Ectodermal cell (in vitro differentiated cells): ENCODE measurements around the gene BTG2.

Source experiments
- H3K27ac ChIP-seq: 2 replicates; pipeline ENCODE4 v1.7.0; 2013; ENCODE audit warnings: mild to moderate bottlenecking, low read depth, low read length; ENCODE audit not compliant: insufficient read depth, poor library complexity, severe bottlenecking
- H3K27me3 ChIP-seq: 2 replicates; pipeline ENCODE4 v1.7.0; 2013; ENCODE audit warnings: mild to moderate bottlenecking, low read length; ENCODE audit not compliant: insufficient read depth, control insufficient read depth, poor library complexity, severe bottlenecking
- H3K36me3 ChIP-seq: one replicate; pipeline ENCODE4 v1.7.0; 2013; ENCODE audit warnings: low read length; ENCODE audit not compliant: control insufficient read depth, insufficient read depth
- H3K4me1 ChIP-seq: one replicate; pipeline ENCODE4 v1.7.0; 2013; ENCODE audit warnings: low read length; ENCODE audit not compliant: control insufficient read depth, insufficient read depth
- H3K4me3 ChIP-seq: 2 replicates; pipeline ENCODE4 v1.7.0; 2013; ENCODE audit warnings: low read depth, low read length, control low read depth; ENCODE audit not compliant: insufficient read depth
- H3K9me3 ChIP-seq: 2 replicates; pipeline ENCODE4 v1.7.0; 2013; ENCODE audit warnings: mild to moderate bottlenecking, low read length, moderate library complexity; ENCODE audit not compliant: control insufficient read depth
- WGBS, 2 experiments: methylation state at CpG; one replicate each; pipeline ENCODE4 v1.1.7; 2013; ENCODE audit warnings: missing lambda C conversion rate in 2 of 2; 5-methylcytosine and 5-hydroxymethylcytosine counted together

The BTG2 gene

GRCh38 chr1:203317429-203318228 is 12.3 kb downstream of the BTG2 start:
- Histone ChIP-seq H3K9me3 (no peaks in the 10 kb centered on the region), H3K4me3 (no peak overlapping the region), H3K4me1 (peaks cover 16% of the 10 kb centered on the region), H3K27me3 (peaks cover 9% of the 10 kb centered on the region), H3K36me3 (no peaks in the 10 kb centered on the region), H3K27ac (no peak overlapping the region)
- 75 to 78% methylated on average over 6 to 7 of the region's 7 CpGs for WGBS, 2 experiments

- Histone ChIP-seq H3K36me3 (no peaks in the 10 kb centered on the region), H3K27me3 (peaks cover 9% of the 10 kb centered on the region), H3K4me3 (no peak overlapping the region), H3K9me3 (no peaks in the 10 kb centered on the region), H3K27ac (no peak overlapping the region), H3K4me1 (peaks cover 22% of the 10 kb centered on the region)
- 92% methylated on average over 1 of the region's 1 CpG for WGBS, 2 experiments
These were observed 12.9 kb downstream of the BTG2 start for GRCh38 chr1:203318229-203318517.

GRCh38 chr1:203320591-203321272 is 15.4 kb downstream of the BTG2 start:
- no peak overlapping the region for H3K4me3 ChIP-seq
- H3K36me3 ChIP-seq: no peaks in the 10 kb centered on the region
- WGBS, 2 experiments: 57 to 66% methylated on average over 5 to 6 of the region's 6 CpGs
- H3K9me3 ChIP-seq: no peaks in the 10 kb centered on the region
- H3K27ac ChIP-seq: no peak overlapping the region
- peaks cover 9% of the 10 kb centered on the region for H3K27me3 ChIP-seq
- peaks cover 47% of the 10 kb centered on the region for H3K4me1 ChIP-seq

GRCh38 chr1:203321273-203322052 is 16.1 kb downstream of the BTG2 start:
- WGBS, 2 experiments: 85 to 86% methylated on average over 6 of the region's 6 CpGs
- H3K36me3 ChIP-seq: no peaks in the 10 kb centered on the region
- H3K4me3 ChIP-seq: no peak overlapping the region
- no peaks in the 10 kb centered on the region for H3K9me3 ChIP-seq
- H3K4me1 ChIP-seq: peaks cover 55% of the 10 kb centered on the region
- H3K27ac ChIP-seq: no peak overlapping the region
- peaks cover 9% of the 10 kb centered on the region for H3K27me3 ChIP-seq

GRCh38 chr1:203322500-203323179 is 17.3 kb downstream of the BTG2 start:
- Histone ChIP-seq H3K4me1 (peaks cover 60% of the 10 kb centered on the region), H3K27ac (no peak overlapping the region)

GRCh38 chr1:203323587-203323986 is 18.3 kb downstream of the BTG2 start:
- WGBS, 2 experiments: 86 to 90% methylated on average over 2 to 3 of the region's 3 CpGs

More at GRCh38 chr1:203322500-203323179, 17.3 kb downstream of the BTG2 start:
- H3K9me3 ChIP-seq: no peaks in the 10 kb centered on the region
- peaks cover 1% of the 10 kb centered on the region for H3K27me3 ChIP-seq
- no peak overlapping the region for H3K4me3 ChIP-seq
- H3K36me3 ChIP-seq: no peaks in the 10 kb centered on the region

GRCh38 chr1:203324105-203325025 is 19.0 kb downstream of the BTG2 start:
- WGBS, 2 experiments: 59 to 66% methylated on average over 14 to 15 of the region's 15 CpGs
- peaks cover 70% of the 10 kb centered on the region for H3K4me1 ChIP-seq
- peak overlapping the region; percentile 94 for H3K27ac ChIP-seq
- no peaks in the 10 kb centered on the region for H3K27me3 ChIP-seq
- no peaks in the 10 kb centered on the region for H3K9me3 ChIP-seq
- H3K4me3 ChIP-seq: no peak overlapping the region
- H3K36me3 ChIP-seq: no peaks in the 10 kb centered on the region

More at GRCh38 chr1:203323587-203323986, 18.3 kb downstream of the BTG2 start:
- no peak overlapping the region for H3K4me3 ChIP-seq
- H3K9me3 ChIP-seq: no peaks in the 10 kb centered on the region
- peaks cover 64% of the 10 kb centered on the region for H3K4me1 ChIP-seq
- no peak overlapping the region for H3K27ac ChIP-seq
- no peaks in the 10 kb centered on the region for H3K36me3 ChIP-seq
- H3K27me3 ChIP-seq: no peaks in the 10 kb centered on the region

GRCh38 chr1:203325026-203325417 is 19.7 kb downstream of the BTG2 start:
- Histone ChIP-seq H3K27ac (peak overlapping the region; percentile 94), H3K4me3 (no peak overlapping the region), H3K4me1 (peaks cover 70% of the 10 kb centered on the region), H3K36me3 (no peaks in the 10 kb centered on the region), H3K9me3 (no peaks in the 10 kb centered on the region), H3K27me3 (no peaks in the 10 kb centered on the region)
- 4 to 12% methylated on average over 5 of the region's 5 CpGs for WGBS, 2 experiments

GRCh38 chr1:203325418-203326091 is 20.2 kb downstream of the BTG2 start:
- H3K27me3 ChIP-seq: no peaks in the 10 kb centered on the region
- H3K4me3 ChIP-seq: no peak overlapping the region
- 34 to 39% methylated on average over 13 of the region's 13 CpGs for WGBS, 2 experiments
- no peaks in the 10 kb centered on the region for H3K36me3 ChIP-seq
- H3K9me3 ChIP-seq: no peaks in the 10 kb centered on the region
- H3K4me1 ChIP-seq: peaks cover 70% of the 10 kb centered on the region
- peak overlapping the region; percentile 94 for H3K27ac ChIP-seq
